GM18517 (cell line): Measurements from ENCODE around the gene PDSS2.
"Not testable (repeated sequence)": the region's sequence is repeated elsewhere in the genome, so short reads cannot be mapped to it uniquely, and the experiment has no call there.

ENCODE experiments used
- ATAC-seq: cut with Tn5 transposase; IDR thresholded peaks from one replicate; pipeline ENCODE4 v1.9.1; 2021; ENCODE audit warnings: mild to moderate bottlenecking, moderate library complexity; ENCODE audit not compliant: unreplicated experiment

The PDSS2 gene

DNA sequence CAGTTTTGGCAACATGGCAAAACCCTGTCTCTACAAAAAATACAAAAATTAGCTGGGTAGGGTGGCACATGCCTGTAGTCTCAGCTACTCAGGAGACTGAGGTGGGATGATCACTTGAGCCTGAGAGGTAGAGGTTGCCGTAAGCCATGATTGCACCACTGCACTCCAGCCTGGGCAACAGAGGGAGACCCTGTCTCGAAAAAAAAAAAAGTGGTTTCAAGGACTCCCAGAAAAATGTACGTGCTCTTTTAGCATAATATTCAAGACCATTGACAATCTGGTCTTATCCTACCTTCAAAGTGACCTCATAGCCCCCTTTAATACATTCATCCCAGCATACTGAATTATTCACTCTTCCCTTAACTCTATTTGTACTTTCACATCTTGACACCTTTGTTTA, 16.0 kb upstream of the PDSS2 start:
- ATAC-seq: not testable (repeated sequence)

DNA sequence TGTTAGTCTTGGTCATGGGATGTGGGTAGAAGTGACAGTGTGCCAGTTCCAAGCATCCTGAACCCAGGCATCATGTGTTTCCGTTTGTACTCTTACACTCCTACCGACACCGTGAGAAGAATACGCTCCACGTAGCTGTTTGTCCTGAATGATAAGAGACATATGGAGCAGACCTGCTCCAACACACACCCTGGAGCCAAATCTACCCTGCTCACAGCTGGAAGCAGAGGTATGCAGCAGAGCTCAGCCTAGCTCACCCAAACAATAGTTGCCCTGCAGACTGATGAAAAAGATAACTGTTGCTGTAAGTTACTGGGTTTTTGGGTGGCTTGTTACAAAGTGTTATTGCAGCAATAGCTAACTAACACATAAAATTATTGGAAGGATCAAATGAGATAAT, 14.3 kb upstream of the PDSS2 start:
- no peak for ATAC-seq

DNA sequence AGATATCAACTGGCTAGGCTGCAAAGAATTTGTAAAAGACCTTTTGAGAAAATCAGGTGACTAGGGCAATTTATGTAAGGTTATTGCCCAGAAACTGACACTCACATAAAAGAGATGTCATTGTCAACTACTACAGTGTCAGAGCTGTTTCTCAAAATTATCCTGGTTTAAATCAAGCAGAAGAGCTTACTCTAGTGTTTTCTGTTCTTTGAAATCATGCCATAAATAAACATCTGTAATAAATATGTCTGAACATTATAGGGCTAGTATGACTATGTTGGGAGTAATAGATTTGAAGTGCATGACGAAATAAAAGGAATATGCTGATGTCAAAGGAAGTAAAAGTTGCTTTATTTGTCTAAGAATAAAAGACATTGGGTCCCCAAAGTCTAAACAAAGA, 11.0 kb upstream of the PDSS2 start:
- ATAC-seq: no peak

DNA sequence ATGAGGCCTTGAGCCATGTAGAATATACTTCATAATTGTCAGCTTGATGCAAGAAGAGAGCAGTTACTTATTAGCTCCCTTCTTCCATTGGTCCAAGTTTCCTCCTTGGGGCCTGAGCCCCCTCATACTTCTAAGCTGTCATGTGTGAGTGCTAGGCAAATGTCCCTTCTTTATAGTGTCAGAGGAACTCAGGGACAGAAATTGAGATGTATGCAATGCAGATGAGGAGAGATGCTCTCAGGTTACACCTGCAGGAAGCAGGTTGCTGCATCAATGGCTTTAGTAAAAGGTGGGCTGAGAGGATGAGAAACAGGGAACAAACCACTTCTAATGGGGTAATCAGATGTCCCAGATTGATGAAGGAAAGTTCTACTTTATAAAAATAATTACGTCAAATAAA, 6.7 kb upstream of the PDSS2 start:
- ATAC-seq: no peak

DNA sequence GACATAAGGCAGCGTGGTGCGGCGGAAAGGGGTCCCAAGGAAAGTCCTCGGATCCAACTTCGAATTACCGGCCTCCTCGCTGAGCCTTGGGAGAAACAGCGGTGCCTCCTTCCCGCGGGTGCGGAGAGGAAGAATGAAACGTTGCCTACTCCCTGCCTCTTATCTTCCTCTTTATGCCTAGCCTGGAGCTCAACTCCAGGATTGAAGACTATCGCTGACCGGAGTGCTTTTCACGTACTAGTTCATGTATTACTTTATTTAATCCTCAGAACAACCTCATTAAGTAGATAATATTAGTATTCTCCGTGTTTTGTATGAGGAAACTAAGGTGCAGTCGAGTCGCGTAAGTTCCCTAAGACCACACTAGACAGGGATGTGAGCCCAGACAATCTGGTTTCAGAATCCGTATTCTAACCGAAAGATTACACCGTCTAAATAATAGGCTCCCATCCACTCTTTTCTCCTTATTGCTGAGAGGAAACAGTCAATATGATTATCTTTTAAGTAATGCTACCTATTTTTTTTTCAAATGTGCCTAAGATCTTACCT, 793 bp upstream of the PDSS2 start:
- no peak for ATAC-seq

DNA sequence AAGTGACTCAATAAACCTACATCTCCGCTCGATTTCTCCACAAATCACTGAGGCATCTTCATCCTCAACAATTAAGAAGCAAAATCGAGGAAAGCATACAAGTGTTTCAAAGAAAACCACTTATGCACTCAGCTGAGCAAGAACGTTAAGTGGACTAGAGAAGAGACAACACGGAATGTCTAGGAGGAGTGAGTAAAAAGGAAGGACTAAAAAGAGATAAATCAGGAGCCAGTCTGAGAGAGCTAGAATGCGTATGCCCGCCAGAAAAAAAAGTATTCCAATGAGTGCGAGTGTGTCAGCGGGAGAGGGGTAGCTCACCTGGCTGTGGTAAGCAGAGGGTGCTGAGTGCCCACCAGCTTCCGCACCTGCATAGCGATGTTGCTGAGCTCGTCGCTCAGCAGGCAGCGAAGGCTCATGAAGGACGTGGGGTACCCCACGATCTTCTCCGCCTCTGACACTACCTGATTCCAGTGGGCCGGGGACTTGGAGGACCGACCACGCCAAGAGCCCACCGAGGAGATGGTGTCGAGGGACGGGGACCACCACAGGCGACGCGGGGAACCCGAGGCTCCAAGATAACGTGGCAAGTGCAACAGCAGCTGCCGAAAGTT, 587 bp downstream of the PDSS2 start:
- ATAC-seq: peak; percentile 28

DNA sequence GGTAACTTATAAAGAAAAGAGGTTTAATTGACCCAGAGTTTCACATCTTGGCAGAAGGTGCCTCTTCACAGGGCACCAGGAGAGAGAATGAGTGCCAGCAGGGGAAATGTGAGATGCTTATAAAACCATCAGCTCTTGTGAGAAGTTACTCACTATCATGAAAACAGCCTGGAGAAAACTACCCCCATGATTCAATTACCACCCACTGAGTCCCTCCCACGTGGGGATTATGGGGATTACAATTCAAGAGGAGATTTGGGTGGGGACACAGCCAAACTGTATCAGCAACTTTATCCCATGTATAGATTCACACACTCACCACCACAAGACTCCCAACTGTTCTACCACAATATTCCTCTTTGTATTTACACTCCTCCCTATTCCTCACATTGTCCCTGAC, 10.6 kb downstream of the PDSS2 start:
- ATAC-seq: no peak

DNA sequence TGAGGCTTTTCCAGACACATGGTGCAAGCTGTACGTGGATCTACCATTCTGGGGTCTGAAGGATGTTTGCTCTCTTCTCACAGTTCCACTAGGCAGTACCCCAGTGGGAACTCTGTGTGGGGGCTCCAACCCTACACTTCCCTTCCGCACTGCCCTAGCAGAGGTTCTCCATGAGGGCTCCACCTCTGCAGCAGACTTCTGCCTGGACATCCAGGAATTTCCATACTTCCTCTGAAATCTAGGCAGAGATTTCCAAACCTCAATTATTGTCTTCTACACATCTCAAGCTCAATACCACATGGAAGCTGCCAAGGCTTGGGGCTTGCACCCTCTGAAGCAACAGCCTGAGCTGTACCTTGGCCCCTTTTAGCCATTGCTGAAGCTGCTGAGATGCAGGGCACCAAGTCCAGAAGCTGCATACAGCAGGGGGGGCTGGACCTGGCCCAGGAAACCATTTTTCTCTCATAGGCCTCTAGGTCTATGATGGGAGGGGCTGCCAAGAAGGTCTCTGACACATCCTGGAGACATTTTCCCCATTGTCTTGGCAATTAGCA, 11.6 kb downstream of the PDSS2 start:
- no peak for ATAC-seq

DNA sequence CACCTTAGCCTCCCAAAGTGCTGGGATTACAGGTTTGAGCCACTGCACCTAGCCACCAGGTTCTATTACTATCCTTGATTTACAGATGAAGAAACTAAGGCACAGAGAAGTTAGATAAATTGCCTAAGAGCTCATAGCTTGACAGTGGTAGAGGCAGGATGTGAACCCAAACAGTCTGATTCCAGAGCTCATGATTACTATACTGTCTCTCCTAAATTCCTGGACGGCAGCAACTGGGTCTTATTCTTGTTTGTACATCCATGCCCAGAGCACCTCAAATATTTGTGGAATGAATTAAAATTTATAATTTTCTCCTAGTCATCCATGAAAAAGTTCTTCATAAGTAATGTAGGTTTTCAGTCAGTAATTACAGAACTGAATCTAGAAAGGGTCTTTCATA, 15.1 kb downstream of the PDSS2 start:
- no peak for ATAC-seq

DNA sequence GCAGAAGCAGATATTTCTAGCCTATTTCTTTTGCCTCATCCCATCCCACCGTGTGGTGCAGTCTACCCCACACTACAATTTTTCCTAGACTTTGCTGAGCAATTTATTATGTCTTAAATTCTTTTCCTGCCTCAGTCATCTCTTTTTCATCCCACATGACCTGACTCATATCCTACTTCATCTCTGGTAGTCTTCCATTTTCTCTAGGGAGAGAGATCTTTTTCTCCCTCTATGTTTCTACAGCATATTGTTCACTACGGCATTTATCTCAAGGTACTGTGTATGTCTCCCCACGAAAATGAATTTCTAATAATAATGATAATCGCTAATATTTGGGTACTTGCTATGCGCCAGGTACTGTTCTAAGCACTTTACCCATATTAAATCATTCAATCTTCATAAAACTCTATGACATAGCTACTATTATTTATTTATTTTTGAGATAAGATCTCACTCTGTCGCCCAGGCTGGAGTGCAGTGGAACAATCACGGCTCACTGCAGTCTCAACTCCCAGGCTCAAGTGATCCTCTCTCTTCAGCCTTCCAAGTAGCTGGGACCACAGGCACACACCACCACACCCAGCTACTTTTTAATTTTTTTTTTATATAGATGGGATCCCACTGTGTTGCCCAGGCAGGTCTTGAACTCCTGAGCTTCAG, 15.6 kb downstream of the PDSS2 start:
- ATAC-seq: no peak

DNA sequence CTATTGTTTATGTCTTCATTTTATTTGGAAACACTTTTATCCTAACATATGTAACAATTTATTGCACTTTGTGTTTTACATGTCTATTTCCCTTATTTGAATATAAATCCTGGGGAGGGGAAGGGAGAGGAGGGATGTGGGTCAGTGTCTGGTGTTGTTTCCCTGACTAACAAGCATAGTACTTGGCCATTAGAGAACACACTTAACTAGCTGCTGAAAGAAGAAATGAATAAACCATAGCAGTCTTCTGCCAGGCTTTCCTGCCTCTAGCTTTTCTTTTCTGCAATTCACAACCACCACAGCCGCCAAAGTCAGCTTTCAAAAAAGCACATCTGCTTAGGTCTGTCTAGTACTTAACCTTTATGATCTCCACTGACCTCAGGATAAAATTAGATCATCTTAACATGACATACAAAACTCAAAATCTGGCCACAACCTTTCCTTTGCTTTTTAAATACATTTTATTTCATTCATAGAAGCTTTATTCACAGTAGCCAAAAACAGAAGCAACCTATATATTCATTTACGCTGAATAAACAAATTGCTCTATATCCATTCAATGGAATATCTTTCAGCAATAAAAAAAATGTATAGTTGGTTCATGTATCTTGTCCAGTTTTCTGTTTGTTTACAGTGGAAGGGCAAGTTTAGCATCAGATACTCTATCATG, 16.3 kb downstream of the PDSS2 start:
- no peak for ATAC-seq

DNA sequence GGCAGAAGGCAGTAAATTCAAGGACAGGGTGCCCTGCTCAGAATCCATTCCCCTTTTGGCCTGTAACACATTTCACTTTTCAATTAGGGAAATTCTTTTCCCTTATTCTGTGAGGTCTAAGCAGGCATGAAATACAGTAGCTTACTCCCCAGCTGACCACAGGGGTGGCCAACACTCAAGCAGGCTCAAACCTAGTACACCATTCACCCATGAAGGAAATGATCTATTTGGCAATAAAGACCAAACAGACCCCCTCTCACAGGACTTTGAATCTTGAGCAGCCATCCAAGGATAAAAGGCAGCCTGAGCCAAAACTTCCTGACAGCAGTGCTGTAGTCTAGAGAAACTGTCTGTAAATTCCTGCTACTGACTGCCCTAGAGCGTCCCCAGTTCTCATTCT, 17.7 kb downstream of the PDSS2 start:
- no peak for ATAC-seq

DNA sequence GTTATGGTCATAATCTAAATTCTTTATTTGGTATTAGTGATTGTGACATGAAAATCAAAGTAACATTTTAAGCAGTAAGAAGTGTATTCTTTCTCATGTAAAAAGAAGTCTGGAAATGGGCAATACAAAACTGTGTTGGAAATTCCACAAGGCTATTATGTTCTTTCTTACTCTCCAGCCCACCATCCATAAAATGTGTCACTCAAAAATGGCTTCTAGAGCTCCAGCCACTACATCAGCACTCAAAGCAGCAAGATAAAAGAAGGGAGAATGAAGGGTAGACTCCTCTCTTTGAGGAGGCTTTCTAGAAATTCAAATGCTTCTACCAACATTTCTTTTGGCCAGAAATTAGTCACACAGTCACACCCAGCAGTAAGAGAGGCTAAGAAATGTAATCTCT, 18.4 kb downstream of the PDSS2 start:
- no peak for ATAC-seq

DNA sequence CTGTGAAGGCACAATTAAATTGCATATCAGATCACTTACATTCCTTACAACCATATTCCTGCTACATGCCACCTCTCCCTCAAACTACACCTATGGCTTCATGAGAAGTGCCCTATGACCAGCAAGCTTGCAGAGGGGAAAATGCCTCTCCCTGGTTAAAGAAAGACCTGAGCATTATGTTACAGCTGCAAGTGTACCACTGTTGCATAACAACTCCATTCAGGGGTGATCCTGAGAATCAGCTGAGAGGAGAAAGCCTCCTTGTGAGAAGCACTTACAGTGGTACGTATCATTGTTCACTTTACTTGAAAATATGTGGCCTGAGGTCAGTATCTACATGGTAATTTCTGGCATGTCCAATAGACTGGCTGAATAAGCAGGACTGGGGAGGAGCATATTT, 20.0 kb downstream of the PDSS2 start:
- no peak for ATAC-seq

DNA sequence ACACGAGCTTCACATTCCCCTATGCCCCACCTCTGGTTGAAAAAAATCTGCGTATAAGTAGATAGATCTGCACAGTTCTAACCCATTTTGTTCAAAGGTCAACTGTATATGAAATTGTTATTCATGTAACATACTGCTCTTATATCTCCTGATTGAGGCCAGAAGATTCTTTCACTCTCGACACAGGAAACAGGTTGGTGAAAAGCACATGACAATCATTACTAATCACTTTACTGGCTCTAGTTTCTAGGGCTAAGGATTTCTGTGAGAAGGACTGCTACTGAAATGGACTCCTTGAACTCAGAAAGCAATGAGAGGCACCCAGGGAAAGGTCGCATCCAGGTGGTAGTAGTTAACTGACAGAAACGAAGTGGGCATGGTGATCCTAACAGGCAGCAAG, 21.7 kb downstream of the PDSS2 start:
- no peak for ATAC-seq

DNA sequence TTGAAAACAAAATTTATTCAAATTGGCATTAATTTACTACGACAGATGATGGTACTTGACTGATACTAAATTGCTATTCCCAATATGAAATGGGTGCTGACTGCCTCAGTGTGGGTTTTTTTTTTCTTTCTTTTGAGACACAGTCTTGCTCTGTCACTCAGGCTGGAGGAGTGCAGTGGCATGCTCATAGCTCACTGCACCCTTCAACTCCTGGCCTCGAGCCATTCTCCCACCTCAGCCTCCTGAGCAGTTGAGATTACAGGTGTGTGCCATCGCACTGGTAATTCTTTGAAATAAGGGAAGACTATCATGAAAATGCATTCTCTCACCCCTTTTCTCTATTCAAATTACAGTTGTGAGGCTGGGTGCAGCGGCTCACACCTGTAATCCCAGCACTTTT, 22.5 kb downstream of the PDSS2 start:
- no peak for ATAC-seq

DNA sequence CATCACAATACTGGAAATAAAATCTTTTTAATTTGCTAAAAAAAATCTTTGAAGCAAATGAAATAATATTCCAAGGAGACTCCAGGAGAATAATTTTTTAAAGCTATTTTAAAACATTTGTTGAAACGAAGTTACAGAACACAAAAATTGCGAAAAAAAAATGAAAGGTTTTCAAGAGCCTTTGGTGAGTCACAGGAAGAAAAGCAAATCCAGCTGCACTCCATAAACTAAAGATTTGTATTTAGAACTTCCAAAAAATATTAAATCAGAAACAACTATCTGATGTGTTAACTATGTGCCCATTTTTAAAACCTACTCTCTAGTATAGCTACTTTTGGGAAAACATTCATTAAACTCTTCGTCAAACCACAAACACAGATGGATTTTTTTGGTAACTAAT, 23.6 kb downstream of the PDSS2 start:
- no peak for ATAC-seq

DNA sequence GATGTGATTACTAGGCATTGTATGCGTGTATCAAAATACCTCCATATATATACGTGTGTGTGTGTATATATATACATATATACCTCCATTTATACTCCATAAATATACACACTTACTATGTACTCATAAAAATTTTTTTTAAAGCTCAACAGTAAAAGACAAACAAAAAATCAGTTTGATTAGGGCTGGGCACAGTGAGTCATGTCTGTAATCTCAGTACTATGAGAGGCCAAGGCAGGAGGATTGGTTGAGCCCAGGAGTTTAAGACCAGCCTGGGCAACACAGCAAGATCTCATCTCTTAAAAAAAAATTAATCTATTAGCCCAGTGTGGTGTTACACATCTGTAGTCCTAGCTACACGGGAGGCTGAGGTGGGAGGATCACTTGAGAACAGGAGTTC, 24.6 kb downstream of the PDSS2 start:
- ATAC-seq: no peak

DNA sequence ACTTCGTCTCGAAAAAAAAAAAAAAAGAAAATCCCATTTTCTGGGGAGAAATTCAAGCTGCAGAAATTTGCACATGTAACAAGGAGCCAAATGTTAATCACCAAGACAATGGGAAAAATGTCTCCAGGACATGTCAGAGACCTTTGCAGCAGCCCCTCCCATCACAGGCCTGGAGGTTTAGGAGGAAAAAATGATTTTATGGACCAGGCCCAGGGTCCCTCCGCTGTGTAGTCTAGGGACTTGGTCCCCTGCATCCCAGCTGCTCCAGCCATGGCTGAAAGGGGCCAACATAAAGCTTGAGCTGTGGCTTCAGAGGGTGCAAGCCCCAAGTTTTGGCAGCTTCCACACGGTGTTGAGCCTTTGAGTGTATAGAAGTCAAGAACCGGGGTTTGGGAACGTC, 33.4 kb downstream of the PDSS2 start:
- ATAC-seq: not testable (repeated sequence)

DNA sequence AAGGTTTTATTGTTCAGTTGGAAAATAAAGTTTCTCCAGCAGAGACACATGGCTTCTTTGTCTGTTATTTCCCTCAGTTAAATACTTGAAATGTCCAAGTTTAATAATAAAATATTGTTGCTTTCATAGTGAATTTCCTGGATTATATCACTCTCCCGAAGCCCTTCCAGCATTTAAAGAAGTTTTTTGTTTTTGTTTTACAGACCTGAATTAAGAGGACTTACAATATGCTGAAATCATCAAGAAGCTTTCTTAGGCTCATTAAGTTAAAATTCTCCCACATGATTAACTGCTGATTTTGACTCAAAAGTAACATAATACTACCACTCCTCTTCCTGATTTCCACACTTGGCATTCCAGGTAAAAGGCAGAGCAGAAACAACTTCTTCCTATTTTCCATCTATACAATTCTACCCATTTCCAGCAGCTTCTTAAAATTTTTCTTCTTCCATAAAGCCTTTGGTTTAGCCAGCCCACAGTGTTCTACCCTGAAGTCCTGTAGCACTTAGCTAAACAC, 35.8 kb downstream of the PDSS2 start:
- no peak for ATAC-seq

DNA sequence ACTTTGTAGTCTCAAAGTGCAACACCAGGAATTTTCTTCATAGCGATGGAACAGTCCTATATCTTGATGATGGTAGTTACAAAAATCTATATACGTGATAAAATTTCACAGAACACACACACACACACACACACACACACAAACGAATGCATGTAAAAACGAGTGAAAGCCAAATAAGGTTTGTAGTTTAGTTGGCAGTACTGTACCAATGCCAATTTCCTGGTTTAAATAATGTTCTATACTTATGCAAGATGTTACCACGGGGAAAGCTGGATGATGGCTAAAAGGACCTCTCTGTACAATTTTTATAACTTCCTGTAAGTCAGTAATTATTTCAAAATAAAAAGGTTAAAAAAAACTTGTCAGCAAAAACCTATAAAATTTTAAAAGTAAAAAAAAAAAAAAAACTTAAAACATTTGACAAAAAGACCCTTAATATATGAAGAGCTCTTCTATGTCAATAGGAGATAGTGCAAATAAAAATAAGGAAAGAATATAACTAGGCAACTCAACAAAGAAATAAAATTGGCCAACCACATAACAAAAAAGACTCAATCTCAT, 37.6 kb downstream of the PDSS2 start:
- ATAC-seq: no peak
